HepG2 (cell line): ENCODE measurements around the gene NME1. TPM values are rescaled to one million over a fixed set of nuclear protein-coding genes. Genes with fewer than 3 reads are reported as not detected.
A peak's percentile ranks its signal among the peaks of the same experiment; 100 is the strongest.

Experiments
- ATF7 ChIP-seq, 2 experiments: fragments of 450-650 bp in 1 of 2; sonication (generic) in 1 of 2; formaldehyde crosslinking in 1 of 2; IDR thresholded peaks; 2 replicates each; pipeline versions ENCODE4 v1.4.0 to v1.6.1; 2016 to 2020; ENCODE audit warnings: antibody characterized with exemption in 1 of 2, mild to moderate bottlenecking in 1 of 2, missing genetic modification reagents in 1 of 2
- CENPX ChIP-seq: sonication (generic); formaldehyde crosslinking; IDR thresholded peaks from 2 replicates; pipeline ENCODE4 v1.9.0; 2021; ENCODE audit warnings: mild to moderate bottlenecking, missing genetic modification reagents, moderate library complexity
- ELK4 ChIP-seq: sonication (generic); formaldehyde crosslinking; IDR thresholded peaks from 2 replicates; pipeline ENCODE4 v1.9.0; 2021; ENCODE audit warnings: missing genetic modification reagents, borderline replicate concordance
- HMG20B ChIP-seq: conservative IDR thresholded peaks from 2 replicates; pipeline ENCODE4 v1.6.1; 2016; ENCODE audit warnings: missing genetic modification reagents, missing compliant biosample characterization
- HMGXB3 ChIP-seq: sonication (generic); formaldehyde crosslinking; IDR thresholded peaks from 2 replicates; pipeline ENCODE4 v1.4.0; 2020; ENCODE audit warnings: missing genetic modification reagents, borderline replicate concordance
- HNF4G ChIP-seq, 2 experiments: sonication (generic) in 1 of 2; formaldehyde crosslinking in 1 of 2; IDR thresholded peaks; 2 replicates each; pipeline versions ENCODE4 v1.4.0 to v1.6.1; 2011 to 2020; ENCODE audit warnings: borderline replicate concordance in 2 of 2, low read depth in 2 of 2, mild to moderate bottlenecking in 2 of 2, low read length in 1 of 2, missing genetic modification reagents in 1 of 2, moderate library complexity in 1 of 2
- MAZ ChIP-seq, 2 experiments: sonication (generic) in 1 of 2; formaldehyde crosslinking in 1 of 2; IDR thresholded peaks; 2 replicates each; pipeline versions ENCODE4 v1.5.0 to v1.6.1; 2012 to 2020; ENCODE audit warnings: low read depth in 2 of 2, mild to moderate bottlenecking in 2 of 2, borderline replicate concordance in 1 of 2, improper control_type of control experiment in 1 of 2, low read length in 1 of 2, missing genetic modification reagents in 1 of 2, moderate library complexity in 1 of 2
- MIER3 ChIP-seq: IDR thresholded peaks from 2 replicates; pipeline ENCODE4 v1.6.1; 2016; ENCODE audit warnings: missing compliant biosample characterization, borderline replicate concordance
- MNT ChIP-seq: fragments of 450-650 bp; IDR thresholded peaks from 2 replicates; pipeline ENCODE4 v1.6.1; 2016
- MTERF4 ChIP-seq: sonication (generic); formaldehyde crosslinking; IDR thresholded peaks from 2 replicates; pipeline ENCODE4 v1.8.0; 2023; ENCODE audit warnings: mild to moderate bottlenecking, missing genetic modification reagents
- MTF1 ChIP-seq: sonication (generic); formaldehyde crosslinking; IDR thresholded peaks from 2 replicates; pipeline ENCODE4 v1.5.0; 2020; ENCODE audit warnings: missing genetic modification reagents
- MXD3 ChIP-seq: IDR thresholded peaks from 2 replicates; pipeline ENCODE4 v1.6.1; 2016; ENCODE audit warnings: mild to moderate bottlenecking, missing biosample characterization, missing genetic modification reagents
- MYC ChIP-seq: sonication (generic); formaldehyde crosslinking; IDR thresholded peaks from 2 replicates; pipeline ENCODE4 v1.9.0; 2021; ENCODE audit warnings: missing genetic modification reagents, borderline replicate concordance
- PAWR ChIP-seq: sonication (generic); formaldehyde crosslinking; IDR thresholded peaks from 2 replicates; pipeline ENCODE4 v1.4.0; 2020; ENCODE audit warnings: missing genetic modification reagents, mild to moderate bottlenecking, borderline replicate concordance
- ZNF124 ChIP-seq: sonication (generic); formaldehyde crosslinking; IDR thresholded peaks from 2 replicates; pipeline ENCODE4 v1.4.0; 2020; ENCODE audit warnings: missing genetic modification reagents
- ZNF576 ChIP-seq: sonication (generic); formaldehyde crosslinking; IDR thresholded peaks from 2 replicates; pipeline ENCODE4 v1.4.0; 2020; ENCODE audit warnings: mild to moderate bottlenecking, missing genetic modification reagents
- ZNF724P ChIP-seq: sonication (generic); formaldehyde crosslinking; IDR thresholded peaks from 2 replicates; pipeline ENCODE4 v1.8.0; 2022; ENCODE audit warnings: missing genetic modification reagents, borderline replicate concordance
- polyA plus RNA-seq, 8 experiments: library from polyadenylated mRNA; depleted of rRNA in 3 of 8; stranded (reverse) in 7 of 8; unstranded in 1 of 8; fragments of >200 nt; fragmentation: Illumina TruSeq in 4 of 8; extraction: Trizol in 4 of 8; gene quantifications; 2 replicates each; pipeline versions ENCODE4 v1.2.1 to v1.2.3, GENCODE V29; 2011 to 2016; ENCODE audit warnings: low read depth in 4 of 8, missing spikeins in 1 of 8, mixed read lengths in 1 of 8; ENCODE audit not compliant: insufficient read depth in 1 of 8
- total RNA-seq, 5 experiments: library from RNA; depleted of rRNA; stranded (reverse); fragments of >200 nt; fragmentation: Illumina TruSeq; extraction: Trizol; gene quantifications; 2 replicates each; pipeline ENCODE4 v1.2.3, GENCODE V29; 2016; ENCODE audit warnings: low read depth in 1 of 5

Gene NME1
- total and polyA plus RNA-seq, 2 of the 13 experiments (the other 11 are each of a cell fraction or from before 2014, with no cell fraction given), result 295 to 516 TPM

- TF ChIP-seq ELK4, result no peak
- TF ChIP-seq ZNF124, result peak; percentile 29; the same call in 1 of the 2 replicates
- TF ChIP-seq MIER3 (CRISPR knock-in tag), result no peak; the same call in 1 of the 2 replicates
- no peak for TF ChIP-seq ATF7 (IDR thresholded peaks at IDR 0.05)
- no peak for TF ChIP-seq ATF7 (CRISPR knock-in tag; IDR thresholded peaks at IDR 0.05)
- no peak for TF ChIP-seq MXD3 (CRISPR knock-in tag)
- TF ChIP-seq HMGXB3, result 0 out of 2 replicates have a peak, but pooled peaks have one; percentile 27
- TF ChIP-seq PAWR, result no peak
- no peak for TF ChIP-seq CENPX
- TF ChIP-seq ZNF576, result no peak
- no peak for TF ChIP-seq MTERF4 (CRISPR knock-in tag)
- 0 out of 2 replicates have a peak, but pooled peaks have one; percentile 32 for TF ChIP-seq HMG20B (CRISPR knock-in tag)
- TF ChIP-seq HNF4G (IDR thresholded peaks at IDR 0.05; ENCODE audit: borderline replicate concordance, low read depth, low read length), result no peak; the same call in 1 of the 2 replicates
- no peak for TF ChIP-seq HNF4G (CRISPR knock-in tag; IDR thresholded peaks at IDR 0.05; ENCODE audit: borderline replicate concordance, low read depth)
- TF ChIP-seq MAZ (IDR thresholded peaks at IDR 0.05; ENCODE audit: borderline replicate concordance, low read depth, low read length), result no peak
- TF ChIP-seq MAZ (CRISPR knock-in tag; IDR thresholded peaks at IDR 0.05; ENCODE audit: low read depth), result no peak
- TF ChIP-seq MTF1 (CRISPR knock-in tag), result no peak
- TF ChIP-seq ZNF724P (CRISPR knock-in tag), result no peak
- TF ChIP-seq MNT, result peak; percentile 82
- TF ChIP-seq MYC, result no peak
These were observed 34.8 kb upstream of the NME1 start (continued) for GRCh38 chr17:51118330-51119195.
